GM21786 (cell line): ENCODE results near the gene IL20RA.

Experiments
- ATAC-seq: cut with Tn5 transposase; IDR thresholded peaks from one replicate; pipeline ENCODE4 v1.9.1; 2021; ENCODE audit not compliant: unreplicated experiment

Gene IL20RA

GRCh38 chr6:137046871-137047412, 2.2 kb upstream of the IL20RA start:
- ATAC-seq, result no peak

GRCh38 chr6:137045222-137045789, 541 bp upstream of the IL20RA start:
- ATAC-seq, result no peak

GRCh38 chr6:137043710-137044365, 927 bp downstream of the IL20RA start:
- ATAC-seq, result no peak

- no peak for ATAC-seq
Observed at GRCh38 chr6:137040393-137040792, 4.4 kb downstream of the IL20RA start.

- no peak for ATAC-seq
Observed at GRCh38 chr6:137039010-137039409, 5.8 kb downstream of the IL20RA start.

GRCh38 chr6:137036566-137037300, 8.0 kb downstream of the IL20RA start:
- ATAC-seq, result no peak

- peak; percentile 99 for ATAC-seq
Observed at GRCh38 chr6:137033828-137034227, 10.9 kb downstream of the IL20RA start.

- ATAC-seq, result no peak
Observed at GRCh38 chr6:137031122-137031521, 13.6 kb downstream of the IL20RA start.

GRCh38 chr6:137028912-137029311, 15.9 kb downstream of the IL20RA start:
- no peak for ATAC-seq

- ATAC-seq, result no peak
Observed at GRCh38 chr6:137025786-137026730, 18.7 kb downstream of the IL20RA start.

- ATAC-seq, result no peak
Observed at GRCh38 chr6:137024237-137024990, 20.4 kb downstream of the IL20RA start.

- no peak for ATAC-seq
Observed at GRCh38 chr6:137020776-137021175, 24.0 kb downstream of the IL20RA start.

- ATAC-seq, result no peak
Observed at GRCh38 chr6:137019476-137020272, 25.1 kb downstream of the IL20RA start.

- ATAC-seq, result no peak
Observed at GRCh38 chr6:137017081-137017480, 27.7 kb downstream of the IL20RA start.

GRCh38 chr6:137016356-137016755, 28.4 kb downstream of the IL20RA start:
- no peak for ATAC-seq

- no peak for ATAC-seq
Observed at GRCh38 chr6:137015943-137016342, 28.8 kb downstream of the IL20RA start.

GRCh38 chr6:137013738-137014602, 30.8 kb downstream of the IL20RA start:
- ATAC-seq, result no peak

GRCh38 chr6:137013031-137013430, 31.7 kb downstream of the IL20RA start:
- ATAC-seq, result no peak
